NCI-H748 (cell line): Measurements from ENCODE around the gene TCTN3.
"Not testable (repeated sequence)": the region's sequence is repeated elsewhere in the genome, so short reads cannot be mapped to it uniquely, and the experiment has no call there.

ENCODE experiments used
- DNase-seq: peaks from one replicate; lab custom pipeline; 2025; ENCODE audit not compliant: unreplicated experiment; lab: John Stamatoyannopoulos, UW

The TCTN3 gene

GRCh38 chr10:95635319-95635733 lies 58.4 kb downstream of the TCTN3 start:
- no peak for DNase-seq

GRCh38 chr10:95628786-95629185 lies 64.9 kb downstream of the TCTN3 start:
- DNase-seq, result no peak

GRCh38 chr10:95626500-95626899 lies 67.2 kb downstream of the TCTN3 start:
- no peak for DNase-seq

GRCh38 chr10:95620415-95620814 lies 73.3 kb downstream of the TCTN3 start:
- DNase-seq, result not testable (repeated sequence)

- no peak for DNase-seq
Measured at GRCh38 chr10:95618101-95618500, 75.6 kb downstream of the TCTN3 start.

GRCh38 chr10:95616446-95616845 lies 77.3 kb downstream of the TCTN3 start:
- no peak for DNase-seq
